H1 (cell line): ENCODE measurements around the gene TMEM245. TPM values are rescaled to one million over a fixed set of nuclear protein-coding genes. Genes with fewer than 3 reads are reported as not detected.

Source experiments
- BCL11A ChIP-seq, 2 experiments: IDR thresholded peaks; one replicate each; pipeline ENCODE4 v1.6.1; 2011; ENCODE audit warnings: low read depth in 2 of 2, low read length in 2 of 2, mild to moderate bottlenecking in 2 of 2
- CBX5 ChIP-seq: fragments of 300-800, 300-1000 bp; sonication (generic); IDR thresholded peaks from 2 replicates; pipeline ENCODE4 v1.7.1; 2016; ENCODE audit warnings: antibody characterized with exemption, low read length, low read depth
- CREB1 ChIP-seq: IDR thresholded peaks from 2 replicates; pipeline ENCODE4 v1.6.1; 2012; ENCODE audit warnings: inconsistent platforms
- EZH2 ChIP-seq: fragments of 200-600 bp; sonication (generic); IDR thresholded peaks from 2 replicates; pipeline ENCODE4 v1.7.1; 2012; ENCODE audit warnings: low read depth, mild to moderate bottlenecking, moderate library complexity, low read length, inconsistent platforms; ENCODE audit not compliant: severe bottlenecking
- TCF12 ChIP-seq: IDR thresholded peaks from 2 replicates; pipeline ENCODE4 v1.6.1; 2011; ENCODE audit warnings: low read depth, mild to moderate bottlenecking, low read length
- polyA plus RNA-seq, 7 experiments: library from polyadenylated mRNA; depleted of rRNA in 3 of 7; stranded (reverse) in 5 of 7; unstranded in 2 of 7; fragments of >200 nt in 5 of 7; fragments of 200-250 nt in 2 of 7; gene quantifications; 1 replicate in 5 of 7; 2 replicates in 1 of 7; 4 replicates in 1 of 7; pipeline versions ENCODE4 v1.2.1 to v1.2.3, GENCODE V29; 2011 to 2013; ENCODE audit warnings: missing spikeins in 2 of 7, mixed read lengths in 2 of 7
- total RNA-seq: library from RNA; stranded (reverse); fragmentation: NEBNext Ultra II Directional; extraction: Animal tissue kit (Norgen Biotek cat#: 25700); gene quantifications from 2 replicates; pipeline ENCODE4 v1.2.1, GENCODE V29; 2021

The TMEM245 gene
- total and polyA plus RNA-seq, 2 of the 8 experiments (the other 6 are each of a cell fraction or from before 2014, with no cell fraction given) = 44.3 to 45.8 TPM

DNA sequence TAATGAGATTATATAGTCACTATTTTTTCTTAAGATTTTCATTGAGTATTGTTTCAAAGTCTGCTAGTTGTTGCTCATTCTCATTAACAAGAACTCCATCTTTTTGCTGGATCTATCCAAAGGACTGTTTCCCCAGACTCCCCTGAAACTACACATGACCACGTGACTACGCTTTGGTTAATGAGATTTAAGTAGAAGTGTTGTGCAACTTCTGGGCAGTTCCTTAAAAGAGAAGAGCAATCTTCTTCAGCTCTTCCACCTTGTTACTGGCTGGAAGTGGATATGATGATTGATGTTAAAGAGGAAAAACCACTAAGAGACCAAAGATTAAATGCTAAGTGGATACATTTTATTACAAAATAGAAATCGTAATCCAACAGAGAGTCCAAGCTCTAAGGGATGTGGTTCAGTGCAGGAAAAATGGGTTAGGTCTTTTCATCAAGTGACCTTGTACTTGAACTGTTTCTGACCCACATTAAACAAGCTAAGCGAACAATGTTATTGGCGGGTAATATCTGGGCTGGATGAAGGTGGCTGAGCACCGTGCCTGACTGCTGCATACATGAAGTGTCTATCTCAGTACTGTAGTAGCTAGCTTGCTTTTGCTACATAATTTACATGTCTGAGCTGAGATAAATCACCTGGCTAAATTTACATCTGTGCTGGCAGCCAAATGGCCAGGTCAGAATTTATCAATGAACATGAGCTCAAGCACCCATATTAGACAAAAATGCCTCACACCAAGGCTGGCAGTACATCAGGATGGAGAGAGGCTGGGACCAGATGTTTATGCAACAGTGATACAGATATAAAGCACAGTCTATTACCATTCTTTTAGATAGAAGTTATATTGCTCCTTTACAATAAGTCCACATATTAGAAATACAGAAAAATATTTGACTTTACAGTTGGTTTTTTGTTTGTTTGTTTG is 98.9 kb downstream of the TMEM245 start (continued):
- TF ChIP-seq EZH2 (no peak), CBX5 (no peak), TCF12 (no peak), BCL11A (IDR thresholded peaks at IDR 0.05; ENCODE audit: low read depth in 2 of 2, low read length in 2 of 2) (no peak), CREB1 (no peak)
